WTC11 (cell line): Measurements from ENCODE around the gene CFAP20DC.

Experiments used
- ATF1 ChIP-seq: sonication (generic); formaldehyde crosslinking; IDR thresholded peaks from 2 replicates; pipeline ENCODE4 v1.8.1; 2023; ENCODE audit warnings: mild to moderate bottlenecking, moderate library complexity, missing genetic modification reagents
- ATF3 ChIP-seq: sonication (generic); formaldehyde crosslinking; conservative IDR thresholded peaks from 2 replicates; pipeline ENCODE4 v1.8.1; 2022; ENCODE audit warnings: mild to moderate bottlenecking, missing genetic modification reagents
- CTCF ChIP-seq: fragments of 200-600 bp; IDR thresholded peaks from 2 replicates; pipeline ENCODE4 v1.8.0; 2022; ENCODE audit warnings: antibody characterized with exemption
- FOXK1 ChIP-seq: sonication (generic); formaldehyde crosslinking; IDR thresholded peaks from 2 replicates; pipeline ENCODE4 v1.8.0; 2022; ENCODE audit warnings: mild to moderate bottlenecking, moderate library complexity, missing genetic modification reagents
- IRF2 ChIP-seq: sonication (generic); formaldehyde crosslinking; IDR thresholded peaks from 2 replicates; pipeline ENCODE4 v1.8.0; 2022; ENCODE audit warnings: low read depth, missing genetic modification reagents, borderline replicate concordance
- SP1 ChIP-seq: sonication (generic); formaldehyde crosslinking; conservative IDR thresholded peaks from 2 replicates; pipeline ENCODE4 v1.8.1; 2022; ENCODE audit warnings: missing genetic modification reagents
- TEAD4 ChIP-seq: sonication (generic); formaldehyde crosslinking; IDR thresholded peaks from 2 replicates; pipeline ENCODE4 v1.8.0; 2022; ENCODE audit warnings: mild to moderate bottlenecking, missing genetic modification reagents
- USF1 ChIP-seq: sonication (generic); formaldehyde crosslinking; IDR thresholded peaks from 2 replicates; pipeline ENCODE4 v1.8.0; 2022; ENCODE audit warnings: mild to moderate bottlenecking, missing genetic modification reagents
- ZNF138 ChIP-seq: sonication (generic); formaldehyde crosslinking; conservative IDR thresholded peaks from 2 replicates; pipeline ENCODE4 v1.8.1; 2022; ENCODE audit warnings: mild to moderate bottlenecking, moderate library complexity, missing genetic modification reagents
- TF ChIP-seq, protein P1 (sequence below): sonication (generic); formaldehyde crosslinking; IDR thresholded peaks from 2 replicates; pipeline ENCODE4 v1.8.1; 2022; ENCODE audit warnings: mild to moderate bottlenecking, moderate library complexity, missing genetic modification reagents
- TF ChIP-seq, protein P2 (sequence below): sonication (generic); formaldehyde crosslinking; IDR thresholded peaks from 2 replicates; pipeline ENCODE4 v1.8.1; 2022; ENCODE audit warnings: low read depth, missing genetic modification reagents, borderline replicate concordance
- TF ChIP-seq, protein P3 (sequence below): sonication (generic); formaldehyde crosslinking; IDR thresholded peaks from 2 replicates; pipeline ENCODE4 v1.8.0; 2022; ENCODE audit warnings: mild to moderate bottlenecking, missing genetic modification reagents
- TF ChIP-seq, protein P4 (sequence below): sonication (generic); formaldehyde crosslinking; IDR thresholded peaks from 2 replicates; pipeline ENCODE4 v1.8.1; 2023; ENCODE audit warnings: mild to moderate bottlenecking, missing genetic modification reagents, moderate library complexity
- TF ChIP-seq, protein P5 (sequence below): sonication (generic); formaldehyde crosslinking; IDR thresholded peaks from 2 replicates; pipeline ENCODE4 v1.8.0; 2022; ENCODE audit warnings: missing genetic modification reagents

DNA sequence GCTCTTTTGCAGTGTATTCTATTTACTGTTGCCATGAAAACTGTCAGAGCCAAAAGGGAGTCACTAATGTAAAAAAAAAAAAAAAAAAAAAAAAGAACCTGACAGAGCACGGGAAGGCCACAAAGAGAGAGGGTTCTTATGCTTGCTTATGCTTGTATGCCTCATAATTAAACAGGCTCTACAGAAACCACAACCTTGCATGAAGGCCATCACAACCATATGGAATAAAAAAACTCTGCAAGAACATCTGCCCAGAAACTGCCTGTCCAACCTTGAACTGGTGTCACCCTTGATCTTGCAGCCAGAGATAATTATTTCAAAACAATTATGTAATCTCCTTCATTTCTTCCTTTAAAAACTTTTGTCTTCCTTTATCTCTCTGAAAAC, 50.1 kb downstream of the CFAP20DC start:
- no peak for TF ChIP-seq CTCF
- TF ChIP-seq TEAD4 (CRISPR knock-in tag), result no peak
- TF ChIP-seq USF1, result no peak
- TF ChIP-seq, protein P1, sequence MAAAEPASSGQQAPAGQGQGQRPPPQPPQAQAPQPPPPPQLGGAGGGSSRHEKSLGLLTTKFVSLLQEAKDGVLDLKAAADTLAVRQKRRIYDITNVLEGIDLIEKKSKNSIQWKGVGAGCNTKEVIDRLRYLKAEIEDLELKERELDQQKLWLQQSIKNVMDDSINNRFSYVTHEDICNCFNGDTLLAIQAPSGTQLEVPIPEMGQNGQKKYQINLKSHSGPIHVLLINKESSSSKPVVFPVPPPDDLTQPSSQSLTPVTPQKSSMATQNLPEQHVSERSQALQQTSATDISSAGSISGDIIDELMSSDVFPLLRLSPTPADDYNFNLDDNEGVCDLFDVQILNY (CRISPR knock-in tag), result no peak
- TF ChIP-seq, protein P2, sequence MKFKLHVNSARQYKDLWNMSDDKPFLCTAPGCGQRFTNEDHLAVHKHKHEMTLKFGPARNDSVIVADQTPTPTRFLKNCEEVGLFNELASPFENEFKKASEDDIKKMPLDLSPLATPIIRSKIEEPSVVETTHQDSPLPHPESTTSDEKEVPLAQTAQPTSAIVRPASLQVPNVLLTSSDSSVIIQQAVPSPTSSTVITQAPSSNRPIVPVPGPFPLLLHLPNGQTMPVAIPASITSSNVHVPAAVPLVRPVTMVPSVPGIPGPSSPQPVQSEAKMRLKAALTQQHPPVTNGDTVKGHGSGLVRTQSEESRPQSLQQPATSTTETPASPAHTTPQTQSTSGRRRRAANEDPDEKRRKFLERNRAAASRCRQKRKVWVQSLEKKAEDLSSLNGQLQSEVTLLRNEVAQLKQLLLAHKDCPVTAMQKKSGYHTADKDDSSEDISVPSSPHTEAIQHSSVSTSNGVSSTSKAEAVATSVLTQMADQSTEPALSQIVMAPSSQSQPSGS (CRISPR knock-in tag), result no peak
- no peak for TF ChIP-seq ATF3 (CRISPR knock-in tag)
- no peak for TF ChIP-seq ATF1
- no peak for TF ChIP-seq IRF2
- no peak for TF ChIP-seq FOXK1 (CRISPR knock-in tag)
- no peak for TF ChIP-seq SP1 (CRISPR knock-in tag)
- TF ChIP-seq, protein P3, sequence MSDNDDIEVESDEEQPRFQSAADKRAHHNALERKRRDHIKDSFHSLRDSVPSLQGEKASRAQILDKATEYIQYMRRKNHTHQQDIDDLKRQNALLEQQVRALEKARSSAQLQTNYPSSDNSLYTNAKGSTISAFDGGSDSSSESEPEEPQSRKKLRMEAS (CRISPR knock-in tag), result no peak
- no peak for TF ChIP-seq ZNF138 (CRISPR knock-in tag)
- TF ChIP-seq, protein P4, sequence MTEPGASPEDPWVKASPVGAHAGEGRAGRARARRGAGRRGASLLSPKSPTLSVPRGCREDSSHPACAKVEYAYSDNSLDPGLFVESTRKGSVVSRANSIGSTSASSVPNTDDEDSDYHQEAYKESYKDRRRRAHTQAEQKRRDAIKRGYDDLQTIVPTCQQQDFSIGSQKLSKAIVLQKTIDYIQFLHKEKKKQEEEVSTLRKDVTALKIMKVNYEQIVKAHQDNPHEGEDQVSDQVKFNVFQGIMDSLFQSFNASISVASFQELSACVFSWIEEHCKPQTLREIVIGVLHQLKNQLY, result no peak
- TF ChIP-seq, protein P5, sequence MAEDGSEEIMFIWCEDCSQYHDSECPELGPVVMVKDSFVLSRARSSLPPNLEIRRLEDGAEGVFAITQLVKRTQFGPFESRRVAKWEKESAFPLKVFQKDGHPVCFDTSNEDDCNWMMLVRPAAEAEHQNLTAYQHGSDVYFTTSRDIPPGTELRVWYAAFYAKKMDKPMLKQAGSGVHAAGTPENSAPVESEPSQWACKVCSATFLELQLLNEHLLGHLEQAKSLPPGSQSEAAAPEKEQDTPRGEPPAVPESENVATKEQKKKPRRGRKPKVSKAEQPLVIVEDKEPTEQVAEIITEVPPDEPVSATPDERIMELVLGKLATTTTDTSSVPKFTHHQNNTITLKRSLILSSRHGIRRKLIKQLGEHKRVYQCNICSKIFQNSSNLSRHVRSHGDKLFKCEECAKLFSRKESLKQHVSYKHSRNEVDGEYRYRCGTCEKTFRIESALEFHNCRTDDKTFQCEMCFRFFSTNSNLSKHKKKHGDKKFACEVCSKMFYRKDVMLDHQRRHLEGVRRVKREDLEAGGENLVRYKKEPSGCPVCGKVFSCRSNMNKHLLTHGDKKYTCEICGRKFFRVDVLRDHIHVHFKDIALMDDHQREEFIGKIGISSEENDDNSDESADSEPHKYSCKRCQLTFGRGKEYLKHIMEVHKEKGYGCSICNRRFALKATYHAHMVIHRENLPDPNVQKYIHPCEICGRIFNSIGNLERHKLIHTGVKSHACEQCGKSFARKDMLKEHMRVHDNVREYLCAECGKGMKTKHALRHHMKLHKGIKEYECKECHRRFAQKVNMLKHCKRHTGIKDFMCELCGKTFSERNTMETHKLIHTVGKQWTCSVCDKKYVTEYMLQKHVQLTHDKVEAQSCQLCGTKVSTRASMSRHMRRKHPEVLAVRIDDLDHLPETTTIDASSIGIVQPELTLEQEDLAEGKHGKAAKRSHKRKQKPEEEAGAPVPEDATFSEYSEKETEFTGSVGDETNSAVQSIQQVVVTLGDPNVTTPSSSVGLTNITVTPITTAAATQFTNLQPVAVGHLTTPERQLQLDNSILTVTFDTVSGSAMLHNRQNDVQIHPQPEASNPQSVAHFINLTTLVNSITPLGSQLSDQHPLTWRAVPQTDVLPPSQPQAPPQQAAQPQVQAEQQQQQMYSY (CRISPR knock-in tag), result no peak
